Measurements from ENCODE around the gene HOXB8.

HOXB8 gene

GRCh38 chr17:48574505-48575065 is 40.5 kb downstream of the HOXB8 start:
- no peak overlapping the region for H3K4me3 ChIP-seq (ENCODE audit: low read depth, low read length)
- TF ChIP-seq, protein P1, sequence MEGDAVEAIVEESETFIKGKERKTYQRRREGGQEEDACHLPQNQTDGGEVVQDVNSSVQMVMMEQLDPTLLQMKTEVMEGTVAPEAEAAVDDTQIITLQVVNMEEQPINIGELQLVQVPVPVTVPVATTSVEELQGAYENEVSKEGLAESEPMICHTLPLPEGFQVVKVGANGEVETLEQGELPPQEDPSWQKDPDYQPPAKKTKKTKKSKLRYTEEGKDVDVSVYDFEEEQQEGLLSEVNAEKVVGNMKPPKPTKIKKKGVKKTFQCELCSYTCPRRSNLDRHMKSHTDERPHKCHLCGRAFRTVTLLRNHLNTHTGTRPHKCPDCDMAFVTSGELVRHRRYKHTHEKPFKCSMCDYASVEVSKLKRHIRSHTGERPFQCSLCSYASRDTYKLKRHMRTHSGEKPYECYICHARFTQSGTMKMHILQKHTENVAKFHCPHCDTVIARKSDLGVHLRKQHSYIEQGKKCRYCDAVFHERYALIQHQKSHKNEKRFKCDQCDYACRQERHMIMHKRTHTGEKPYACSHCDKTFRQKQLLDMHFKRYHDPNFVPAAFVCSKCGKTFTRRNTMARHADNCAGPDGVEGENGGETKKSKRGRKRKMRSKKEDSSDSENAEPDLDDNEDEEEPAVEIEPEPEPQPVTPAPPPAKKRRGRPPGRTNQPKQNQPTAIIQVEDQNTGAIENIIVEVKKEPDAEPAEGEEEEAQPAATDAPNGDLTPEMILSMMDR (IDR thresholded peaks at IDR 0.05; ENCODE audit: low read depth, low read length) = no peak
- H3K9me3 ChIP-seq = no peaks in the 10 kb centered on the region
- peaks cover 96% of the 10 kb centered on the region for H3K27me3 ChIP-seq
- no peaks in the 10 kb centered on the region for H3K4me1 ChIP-seq
- no peaks in the 10 kb centered on the region for H3K36me3 ChIP-seq
- DNase-seq = no peak

GRCh38 chr17:48571826-48572417 is 43.2 kb downstream of the HOXB8 start:
- TF ChIP-seq, protein P1 (IDR thresholded peaks at IDR 0.05; ENCODE audit: low read depth, low read length) = no peak
- Histone ChIP-seq H3K36me3 (no peaks in the 10 kb centered on the region), H3K4me1 (no peaks in the 10 kb centered on the region), H3K27me3 (peaks cover 98% of the 10 kb centered on the region), H3K9me3 (no peaks in the 10 kb centered on the region), H3K4me3 (ENCODE audit: low read depth, low read length) (no peak overlapping the region)
- DNase-seq = no peak

- H3K9me3 ChIP-seq = no peaks in the 10 kb centered on the region
- DNase-seq = no peak
- H3K36me3 ChIP-seq = no peaks in the 10 kb centered on the region
- no peaks in the 10 kb centered on the region for H3K4me1 ChIP-seq
- TF ChIP-seq, protein P1 (IDR thresholded peaks at IDR 0.05; ENCODE audit: low read depth, low read length) = no peak
- H3K27me3 ChIP-seq = peaks cover 100% of the 10 kb centered on the region
- H3K4me3 ChIP-seq (ENCODE audit: low read depth, low read length) = no peak overlapping the region
These were observed 43.9 kb downstream of the HOXB8 start for GRCh38 chr17:48571024-48571818.

DNA sequence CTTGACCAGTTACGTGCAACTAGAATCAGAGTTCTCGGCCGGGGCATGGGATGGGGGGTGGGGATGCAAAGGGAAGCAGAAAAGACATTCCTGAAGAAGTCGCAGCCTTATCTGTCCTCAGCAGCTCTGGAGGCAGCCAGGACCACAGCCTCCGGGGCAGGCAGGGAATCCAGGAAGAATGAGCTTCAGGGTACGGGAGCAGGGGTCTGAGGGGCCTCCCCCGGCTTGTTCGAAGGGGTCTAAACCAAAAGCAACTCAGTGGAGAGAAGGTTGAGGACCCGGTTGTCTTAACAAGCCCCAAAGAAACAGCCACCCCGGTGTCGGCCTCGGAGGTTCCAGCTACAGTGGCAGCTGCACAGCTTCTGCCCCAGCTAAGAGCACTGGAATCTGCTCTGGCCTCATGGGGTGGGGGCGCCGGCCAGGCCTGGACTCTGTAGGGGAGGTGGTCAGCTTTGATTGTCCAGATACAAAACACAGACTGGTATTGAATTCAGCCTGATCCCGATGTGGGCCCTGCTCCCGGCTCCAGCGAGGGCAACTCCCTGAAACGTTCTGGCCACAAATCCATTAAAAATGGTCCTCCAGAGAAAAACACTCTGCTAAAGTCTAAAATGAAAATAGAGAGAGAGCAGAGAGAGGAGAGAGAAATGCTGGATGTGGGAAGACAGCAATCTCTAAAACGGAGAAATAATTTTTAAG is 44.6 kb downstream of the HOXB8 start:
- Histone ChIP-seq H3K36me3 (no peaks in the 10 kb centered on the region), H3K4me3 (ENCODE audit: low read depth, low read length) (no peak overlapping the region), H3K27me3 (peaks cover 100% of the 10 kb centered on the region), H3K4me1 (no peaks in the 10 kb centered on the region), H3K9me3 (no peaks in the 10 kb centered on the region)
- no peak for DNase-seq
- TF ChIP-seq, protein P1 (IDR thresholded peaks at IDR 0.05; ENCODE audit: low read depth, low read length) = no peak

DNA sequence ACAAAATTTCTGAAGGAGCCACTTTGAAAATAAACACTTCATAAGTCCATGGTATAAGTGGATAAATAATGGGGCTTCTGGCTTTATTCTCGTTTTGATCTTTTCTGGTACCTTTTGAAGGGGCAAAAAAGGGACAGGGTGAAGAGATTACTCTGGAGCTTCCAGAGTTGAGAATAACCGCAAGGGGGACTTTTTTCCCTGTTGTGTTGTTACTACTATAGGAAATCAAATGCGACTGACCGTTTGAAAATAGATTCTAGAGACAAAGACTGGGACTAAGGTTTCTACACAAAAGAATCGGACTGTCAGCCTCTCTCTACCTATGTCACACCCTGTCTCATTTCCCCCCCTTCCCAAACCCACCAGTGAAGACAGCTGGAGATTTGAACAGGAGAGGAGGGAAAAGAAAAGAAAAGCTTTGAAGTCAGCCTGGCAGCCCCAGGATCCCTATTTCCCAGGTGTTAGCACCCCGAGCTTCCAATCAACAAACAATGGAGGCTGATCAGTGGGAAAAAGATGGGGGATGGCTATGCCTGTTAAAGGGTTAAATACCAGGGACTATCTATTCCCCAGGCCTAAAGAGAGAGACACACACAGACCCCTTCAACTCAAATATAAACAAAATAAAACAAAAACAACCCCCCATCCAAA is 45.3 kb downstream of the HOXB8 start:
- no peaks in the 10 kb centered on the region for H3K9me3 ChIP-seq
- TF ChIP-seq, protein P1 (IDR thresholded peaks at IDR 0.05; ENCODE audit: low read depth, low read length) = no peak
- H3K4me1 ChIP-seq = no peaks in the 10 kb centered on the region
- no peaks in the 10 kb centered on the region for H3K36me3 ChIP-seq
- H3K4me3 ChIP-seq (ENCODE audit: low read depth, low read length) = no peak overlapping the region
- DNase-seq = no peak
- H3K27me3 ChIP-seq = peaks cover 100% of the 10 kb centered on the region
